ENCODE results near the gene IL31RA.

DNA sequence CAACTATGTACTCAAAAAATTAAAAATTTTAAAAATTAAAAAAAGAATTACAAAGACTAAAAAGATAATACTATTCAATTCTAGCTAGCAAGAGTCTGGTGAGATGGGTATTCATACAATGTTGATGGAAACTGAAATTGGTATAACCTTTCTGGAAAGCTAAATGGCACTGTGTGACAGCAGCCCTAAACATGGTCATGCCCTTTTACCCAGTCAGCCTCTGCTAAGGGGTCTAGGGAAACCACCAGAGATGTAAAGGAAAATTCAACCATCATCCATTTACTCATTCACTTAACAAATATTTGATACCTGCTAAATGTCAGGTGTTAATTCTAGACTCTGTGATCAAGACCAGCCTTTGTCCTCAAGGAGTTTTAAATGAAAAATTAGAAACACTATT, 29.3 kb downstream of the IL31RA start:
- TF ChIP-seq, protein P1, sequence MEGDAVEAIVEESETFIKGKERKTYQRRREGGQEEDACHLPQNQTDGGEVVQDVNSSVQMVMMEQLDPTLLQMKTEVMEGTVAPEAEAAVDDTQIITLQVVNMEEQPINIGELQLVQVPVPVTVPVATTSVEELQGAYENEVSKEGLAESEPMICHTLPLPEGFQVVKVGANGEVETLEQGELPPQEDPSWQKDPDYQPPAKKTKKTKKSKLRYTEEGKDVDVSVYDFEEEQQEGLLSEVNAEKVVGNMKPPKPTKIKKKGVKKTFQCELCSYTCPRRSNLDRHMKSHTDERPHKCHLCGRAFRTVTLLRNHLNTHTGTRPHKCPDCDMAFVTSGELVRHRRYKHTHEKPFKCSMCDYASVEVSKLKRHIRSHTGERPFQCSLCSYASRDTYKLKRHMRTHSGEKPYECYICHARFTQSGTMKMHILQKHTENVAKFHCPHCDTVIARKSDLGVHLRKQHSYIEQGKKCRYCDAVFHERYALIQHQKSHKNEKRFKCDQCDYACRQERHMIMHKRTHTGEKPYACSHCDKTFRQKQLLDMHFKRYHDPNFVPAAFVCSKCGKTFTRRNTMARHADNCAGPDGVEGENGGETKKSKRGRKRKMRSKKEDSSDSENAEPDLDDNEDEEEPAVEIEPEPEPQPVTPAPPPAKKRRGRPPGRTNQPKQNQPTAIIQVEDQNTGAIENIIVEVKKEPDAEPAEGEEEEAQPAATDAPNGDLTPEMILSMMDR (IDR thresholded peaks at IDR 0.05) = no peak
- TF ChIP-seq POLR2AphosphoS5 (IDR thresholded peaks at IDR 0.05) = no peak
- no peak for TF ChIP-seq POLR2A (IDR thresholded peaks at IDR 0.05)

Measured in breast epithelium (tissue), 3 donors.